Thyroid gland (tissue), 4 donors: ENCODE results near the gene POLK.

ENCODE experiments used
- CTCF ChIP-seq, 6 experiments: fragments of 200-600 bp in 3 of 6; fragments of 450-650 bp in 3 of 6; sonication (generic) in 3 of 6; IDR thresholded peaks; one replicate each; pipeline ENCODE4 v1.5.1; 2016 to 2019; ENCODE audit warnings: antibody characterized with exemption in 6 of 6, mild to moderate bottlenecking in 2 of 6, inconsistent platforms in 1 of 6, moderate library complexity in 1 of 6
- POLR2A ChIP-seq, 2 donors: fragments of 450-650 bp; IDR thresholded peaks; one replicate each; pipeline ENCODE4 v1.6.1; 2017; ENCODE audit warnings: antibody characterized with exemption in 2 of 2, mild to moderate bottlenecking in 2 of 2, moderate library complexity in 1 of 2

- TF ChIP-seq POLR2A (IDR thresholded peaks at IDR 0.05) (no peak), CTCF (IDR thresholded peaks at IDR 0.05) (no peak)
These were observed 1.3 kb upstream of the POLK start for GRCh38 chr5:75510417-75510835.
